Hindlimb muscle (tissue), 1 donor: ENCODE results near the gene RAB37. TPM values are rescaled to one million over a fixed set of nuclear protein-coding genes. Genes with fewer than 3 reads are reported as not detected.

Experiments
- DNase-seq: peaks from one replicate; pipeline ENCODE4 v3.0.0-alpha.2; 2013
- polyA plus RNA-seq: library from polyadenylated mRNA; unstranded; fragments of 120-200 nt; gene quantifications from one replicate; pipeline ENCODE4 v1.2.1, GENCODE V29; 2013; ENCODE audit not compliant: insufficient read length

The RAB37 gene
- polyA plus RNA-seq, 1 donor, result 1.2 TPM

DNA sequence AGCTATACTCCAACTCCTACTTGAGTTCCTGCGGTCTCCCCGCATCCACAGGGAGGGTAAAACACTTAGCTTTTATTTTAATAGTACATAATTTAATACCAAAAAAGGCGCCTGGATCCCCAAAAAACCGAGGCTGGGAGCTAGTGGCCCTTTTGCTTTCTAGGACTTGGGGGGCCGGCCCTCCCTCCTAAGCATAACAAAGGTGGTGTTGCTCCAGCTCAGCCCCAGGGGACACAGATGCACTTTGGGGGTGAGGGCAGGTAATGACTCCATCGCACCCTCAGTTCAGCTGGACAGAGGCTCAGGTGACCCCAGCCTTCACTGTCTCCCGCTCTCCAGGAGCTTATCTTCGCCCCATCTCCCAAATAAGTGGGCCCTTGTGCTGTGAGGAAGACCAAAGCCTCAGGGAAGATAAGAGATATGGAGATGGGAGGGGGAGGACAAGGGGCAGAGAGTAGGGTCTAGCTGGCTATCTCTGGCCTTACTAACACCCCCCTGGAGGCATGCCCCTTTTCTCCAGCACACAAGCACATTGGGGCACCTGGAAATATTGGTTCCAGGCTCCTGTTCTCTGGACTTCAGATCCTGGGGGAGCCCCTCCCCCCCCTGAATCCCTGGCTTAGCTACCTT is 8.6 kb downstream of the RAB37 start:
- no peak for DNase-seq

DNA sequence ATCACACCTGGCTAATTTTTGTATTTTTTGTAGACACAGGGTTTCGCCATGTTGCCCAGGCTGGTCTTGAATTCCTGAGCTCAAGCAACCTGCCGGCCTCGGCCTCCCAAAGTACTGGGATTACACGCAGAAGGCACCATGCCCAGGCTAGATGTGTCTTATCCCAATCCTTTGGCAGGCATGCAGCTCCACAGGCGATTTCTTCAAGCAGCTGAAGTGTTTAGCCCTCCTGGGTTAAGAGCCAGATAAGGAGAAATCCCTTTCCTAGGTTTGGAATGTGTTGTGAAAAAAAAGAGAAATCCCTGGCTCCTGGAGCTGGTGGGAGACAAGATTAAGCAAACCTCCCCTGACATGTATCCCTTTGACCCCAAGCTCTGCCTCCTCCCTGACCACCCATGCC is 9.3 kb downstream of the RAB37 start:
- DNase-seq, result no peak

DNA sequence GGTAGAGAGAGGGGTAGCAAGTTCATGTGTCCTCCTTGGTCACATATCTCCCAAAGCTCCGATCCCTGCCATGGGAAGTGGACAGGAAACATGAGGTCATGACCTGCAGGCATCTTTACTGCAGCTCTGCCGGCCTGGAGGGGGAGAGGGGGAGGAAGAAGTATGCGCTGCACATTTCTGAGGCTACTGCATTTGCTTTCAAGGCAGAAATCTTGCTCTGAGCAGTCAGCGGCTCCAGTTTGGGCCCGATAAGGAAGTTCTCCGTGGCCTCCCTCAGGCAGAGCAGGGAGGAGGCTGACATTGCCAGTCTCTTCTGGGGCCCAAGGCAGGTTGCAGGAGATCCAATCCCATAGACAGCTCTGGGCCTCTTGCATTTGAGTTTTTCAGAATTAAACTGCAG is 9.9 kb downstream of the RAB37 start:
- no peak for DNase-seq

DNA sequence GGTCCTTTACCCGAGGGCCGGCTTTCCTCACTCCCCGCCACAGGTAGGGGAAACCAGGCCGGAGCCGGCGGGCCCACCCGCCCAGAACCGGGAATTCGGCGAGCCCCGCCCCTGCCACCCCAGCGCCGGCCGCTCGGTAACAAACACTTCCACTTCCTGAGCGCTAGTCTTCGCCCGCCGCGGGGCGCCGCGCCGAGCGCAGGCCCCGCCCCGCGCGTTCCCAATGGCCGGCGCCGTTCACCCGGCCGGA is 11.1 kb downstream of the RAB37 start:
- no peak for DNase-seq

DNA sequence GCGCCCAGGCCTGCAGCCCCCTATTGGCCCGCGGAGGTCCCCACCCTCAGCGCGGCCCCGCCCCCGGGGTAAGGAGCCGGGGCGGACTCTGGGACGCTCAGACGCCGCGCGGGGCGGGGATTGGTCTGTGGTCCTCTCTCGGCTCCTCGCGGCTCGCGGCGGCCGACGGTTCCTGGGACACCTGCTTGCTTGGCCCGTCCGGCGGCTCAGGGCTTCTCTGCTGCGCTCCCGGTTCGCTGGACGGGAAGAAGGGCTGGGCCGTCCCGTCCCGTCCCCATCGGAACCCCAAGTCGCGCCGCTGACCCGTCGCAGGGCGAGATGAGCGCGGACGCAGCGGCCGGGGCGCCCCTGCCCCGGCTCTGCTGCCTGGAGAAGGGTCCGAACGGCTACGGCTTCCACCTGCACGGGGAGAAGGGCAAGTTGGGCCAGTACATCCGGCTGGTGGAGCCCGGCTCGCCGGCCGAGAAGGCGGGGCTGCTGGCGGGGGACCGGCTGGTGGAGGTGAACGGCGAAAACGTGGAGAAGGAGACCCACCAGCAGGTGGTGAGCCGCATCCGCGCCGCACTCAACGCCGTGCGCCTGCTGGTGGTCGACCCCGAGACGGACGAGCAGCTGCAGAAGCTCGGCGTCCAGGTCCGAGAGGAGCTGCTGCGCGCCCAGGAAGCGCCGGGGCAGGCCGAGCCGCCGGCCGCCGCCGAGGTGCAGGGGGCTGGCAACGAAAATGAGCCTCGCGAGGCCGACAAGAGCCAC is 11.6 kb downstream of the RAB37 start, which contains the start of gene NHERF1:
NHERF1 (plus strand) TSS at position 100 of the 750 bp plus-strand sequence; CDS start at position 319, 219 bp downstream.
- DNase-seq, result peak; percentile 92

DNA sequence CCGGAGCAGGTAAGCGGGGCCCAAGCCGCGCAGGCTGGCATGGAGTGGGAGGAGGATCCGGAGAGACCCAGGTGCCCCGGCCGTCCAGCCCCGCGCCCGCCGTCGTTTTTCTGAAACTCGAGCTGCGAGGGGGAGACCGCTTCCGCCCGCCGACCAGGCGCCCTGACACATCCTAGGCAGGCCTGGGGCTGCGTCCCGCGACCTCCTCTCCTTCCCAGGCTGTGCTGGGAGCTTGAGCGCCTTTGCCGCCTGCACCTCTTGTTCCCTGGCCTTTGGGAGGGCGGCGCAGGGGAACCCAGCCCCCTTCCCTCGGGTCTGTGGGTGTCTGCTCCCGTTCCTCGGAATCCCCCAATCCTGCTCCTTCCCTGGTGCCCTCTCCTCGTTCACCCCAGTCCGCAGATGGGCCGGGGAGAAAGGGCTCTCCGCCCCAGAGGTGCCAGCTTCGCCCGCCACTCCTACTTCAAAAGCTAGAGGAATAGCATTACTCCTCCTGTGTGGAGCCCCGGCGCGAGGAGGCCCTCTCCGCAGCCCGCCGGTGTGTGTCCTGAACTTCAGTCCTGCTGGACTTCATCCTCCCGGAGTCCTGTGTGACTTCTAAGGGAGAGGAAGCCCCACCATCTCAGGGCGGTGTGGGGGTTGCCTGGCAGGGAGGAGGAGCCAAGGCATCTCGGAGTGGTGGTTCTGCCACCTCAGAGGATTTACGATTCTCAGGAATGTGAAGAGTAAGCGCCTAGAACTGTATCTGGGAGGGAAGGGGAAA is 12.4 kb downstream of the RAB37 start:
- no peak for DNase-seq

DNA sequence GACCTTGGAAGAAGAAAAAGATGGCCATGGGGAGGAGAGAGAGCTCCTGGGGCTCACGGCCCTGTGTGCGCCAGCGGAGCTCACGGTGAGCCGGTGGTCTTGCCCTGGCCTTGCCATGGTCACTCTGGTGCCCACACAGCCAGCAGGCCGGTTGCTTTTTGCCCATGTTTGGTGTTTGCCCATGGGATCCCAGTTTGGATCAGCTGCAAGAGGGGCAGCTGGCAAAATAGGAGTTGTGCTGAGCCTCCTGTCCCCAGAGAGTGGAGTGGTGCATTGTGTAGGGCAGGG is 12.9 kb downstream of the RAB37 start:
- no peak for DNase-seq

DNA sequence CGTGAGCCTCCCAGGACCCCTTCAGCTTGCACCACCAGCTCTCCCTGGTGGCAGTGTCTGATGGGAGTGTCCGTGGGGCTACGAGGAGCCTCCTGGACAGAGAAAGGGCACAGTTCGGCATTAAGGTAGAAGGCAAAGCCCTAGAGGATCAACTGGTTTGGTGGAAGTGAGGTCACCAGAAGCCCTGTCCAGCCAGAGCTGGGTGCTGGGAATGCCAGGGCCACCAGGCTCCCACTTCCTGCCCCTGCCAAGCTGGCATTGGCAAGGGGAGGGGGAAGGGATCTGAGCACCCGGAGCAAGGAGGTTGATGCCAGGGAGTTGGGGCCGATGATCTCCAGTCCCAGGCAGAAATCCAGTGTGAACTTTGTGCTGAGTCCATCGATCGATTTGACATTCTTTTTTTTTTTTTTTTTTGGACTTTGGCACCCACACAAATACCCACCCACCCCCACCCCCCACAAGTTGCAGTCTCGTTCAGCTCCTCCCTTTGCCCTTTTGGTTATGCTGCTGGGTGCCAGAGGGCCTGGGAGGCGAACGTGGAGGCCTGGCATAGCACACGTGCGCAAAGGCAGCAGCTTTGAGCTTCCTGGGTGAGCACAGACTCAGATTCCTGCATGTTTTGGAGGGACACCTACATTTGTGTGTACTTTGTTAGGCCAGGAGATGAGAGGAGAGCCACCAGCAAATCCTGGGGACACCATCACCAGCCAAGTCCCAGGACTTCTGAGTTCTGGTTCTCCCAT is 13.4 kb downstream of the RAB37 start:
- DNase-seq, result no peak

DNA sequence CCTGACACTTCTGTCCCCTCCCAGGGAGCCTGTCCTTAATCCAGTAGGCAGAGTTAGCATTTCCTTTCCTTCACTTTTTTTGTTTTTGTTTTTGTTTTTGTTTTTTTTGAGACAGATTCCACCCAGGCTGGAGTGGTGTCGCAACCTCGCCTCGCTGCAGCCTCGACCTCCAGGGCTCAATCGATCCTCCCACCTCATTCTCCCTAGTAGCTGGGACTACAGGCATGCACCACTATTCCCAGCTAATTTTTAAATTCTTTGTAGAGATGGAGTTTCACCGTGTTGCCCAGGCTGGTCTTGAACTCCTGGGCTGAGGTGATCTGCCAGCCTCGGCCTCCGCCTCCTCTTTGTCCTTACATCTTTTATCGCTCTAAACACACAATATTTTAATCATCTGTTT is 15.4 kb downstream of the RAB37 start:
- DNase-seq, result no peak

DNA sequence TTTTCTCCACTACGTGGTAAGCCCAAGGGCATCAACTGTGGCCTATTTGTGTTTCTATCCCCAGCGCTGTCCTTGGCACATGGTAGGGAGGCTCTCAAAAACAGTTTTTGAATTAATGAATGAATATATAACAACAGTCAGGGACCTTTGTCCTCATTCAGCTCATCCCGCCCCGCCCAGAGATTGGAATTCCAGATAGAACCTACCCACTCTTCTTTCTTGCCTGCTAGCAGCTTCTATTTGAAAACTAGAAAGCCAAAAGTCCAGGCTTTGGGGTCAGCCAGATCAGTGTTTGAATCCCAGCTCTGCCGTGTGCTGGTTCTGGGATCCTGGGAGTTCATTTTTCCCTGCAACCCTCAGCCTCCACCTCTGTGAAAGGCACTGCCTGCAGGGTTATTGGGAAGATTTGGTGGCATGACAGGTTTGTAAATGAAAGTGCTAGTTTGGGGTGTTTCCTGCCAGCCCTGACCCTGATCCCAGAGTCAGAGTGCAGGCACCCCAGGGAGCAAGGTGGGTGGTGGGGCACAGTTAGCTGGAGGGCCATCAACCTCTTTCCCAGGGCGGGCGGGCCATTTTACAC is 15.9 kb downstream of the RAB37 start:
- DNase-seq, result no peak

DNA sequence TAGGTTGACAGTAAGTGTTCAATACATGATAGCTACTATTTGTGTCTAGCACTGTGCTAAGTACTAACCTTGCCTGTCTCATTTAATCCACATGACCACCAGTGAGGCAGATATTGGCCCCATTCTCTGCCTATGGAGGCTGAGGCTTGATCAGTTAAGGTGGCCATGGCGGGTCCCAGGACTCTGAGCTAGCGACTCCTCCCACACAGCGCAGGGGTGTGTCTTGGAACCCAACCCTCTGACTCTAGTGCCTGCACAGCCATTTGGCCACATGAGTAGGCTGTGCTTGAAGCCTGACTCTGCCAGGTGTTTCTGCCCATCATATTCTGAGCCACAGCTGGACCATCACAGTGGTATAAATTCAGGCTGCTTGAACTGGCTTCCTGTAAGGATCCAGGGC is 17.8 kb downstream of the RAB37 start:
- no peak for DNase-seq

DNA sequence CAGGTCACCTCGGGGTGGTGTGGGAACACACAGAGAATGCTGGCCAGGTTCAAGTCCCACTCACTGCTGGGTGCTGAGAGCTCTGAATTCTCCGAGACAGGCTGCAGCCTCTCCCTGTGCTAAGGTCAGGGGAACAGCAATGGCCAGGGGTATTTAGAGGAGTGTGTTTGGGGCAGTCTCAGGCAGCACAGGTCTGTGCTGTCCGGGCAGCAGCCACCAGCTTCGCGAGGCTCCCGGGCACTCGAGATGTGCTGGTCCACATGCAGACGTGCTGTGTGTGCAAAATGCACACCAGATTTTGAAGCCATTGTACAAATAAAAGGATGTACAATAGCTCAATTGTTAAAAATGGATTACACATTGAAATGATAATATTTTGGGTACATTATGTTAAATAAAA is 18.5 kb downstream of the RAB37 start:
- no peak for DNase-seq

DNA sequence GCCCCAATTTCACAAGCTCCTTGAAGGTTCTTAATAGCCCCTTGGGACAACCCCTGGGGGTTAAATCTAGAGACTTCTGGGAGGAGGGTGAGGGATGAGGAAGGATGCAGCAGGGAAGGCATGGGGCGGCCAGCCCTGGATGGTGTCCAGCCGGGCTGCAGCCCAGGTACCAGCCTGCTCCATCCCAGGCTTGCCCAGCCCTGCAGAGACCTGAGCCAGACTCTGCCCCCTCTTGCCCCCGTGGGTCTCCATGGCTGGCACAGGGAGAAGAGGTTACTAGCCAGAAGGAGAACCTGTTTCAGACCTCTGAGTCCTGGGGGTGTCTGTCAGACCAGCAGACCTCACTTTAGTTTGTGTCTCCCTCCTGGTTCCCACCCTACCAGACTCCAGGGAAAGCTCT is 19.8 kb downstream of the RAB37 start:
- no peak for DNase-seq

DNA sequence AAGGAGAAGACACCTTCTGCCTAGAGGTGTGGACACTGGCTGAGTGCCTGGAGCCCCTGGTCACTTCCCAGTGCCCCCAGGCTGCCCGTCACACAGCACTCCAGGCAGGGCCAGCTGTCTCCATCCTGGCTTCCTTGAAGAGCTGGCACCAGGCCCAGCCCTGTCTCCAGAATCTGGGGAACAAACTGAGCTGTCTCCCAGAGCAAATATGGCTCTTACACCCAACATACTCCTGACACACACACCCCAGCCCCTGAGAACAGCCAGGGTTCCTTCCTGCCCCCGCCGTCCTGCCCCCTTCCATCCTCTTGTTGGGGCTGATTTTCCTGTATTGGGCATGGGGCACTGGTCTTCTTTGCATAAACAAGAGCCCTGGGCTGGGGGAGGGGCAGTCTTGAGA is 20.4 kb downstream of the RAB37 start:
- DNase-seq, result no peak

DNA sequence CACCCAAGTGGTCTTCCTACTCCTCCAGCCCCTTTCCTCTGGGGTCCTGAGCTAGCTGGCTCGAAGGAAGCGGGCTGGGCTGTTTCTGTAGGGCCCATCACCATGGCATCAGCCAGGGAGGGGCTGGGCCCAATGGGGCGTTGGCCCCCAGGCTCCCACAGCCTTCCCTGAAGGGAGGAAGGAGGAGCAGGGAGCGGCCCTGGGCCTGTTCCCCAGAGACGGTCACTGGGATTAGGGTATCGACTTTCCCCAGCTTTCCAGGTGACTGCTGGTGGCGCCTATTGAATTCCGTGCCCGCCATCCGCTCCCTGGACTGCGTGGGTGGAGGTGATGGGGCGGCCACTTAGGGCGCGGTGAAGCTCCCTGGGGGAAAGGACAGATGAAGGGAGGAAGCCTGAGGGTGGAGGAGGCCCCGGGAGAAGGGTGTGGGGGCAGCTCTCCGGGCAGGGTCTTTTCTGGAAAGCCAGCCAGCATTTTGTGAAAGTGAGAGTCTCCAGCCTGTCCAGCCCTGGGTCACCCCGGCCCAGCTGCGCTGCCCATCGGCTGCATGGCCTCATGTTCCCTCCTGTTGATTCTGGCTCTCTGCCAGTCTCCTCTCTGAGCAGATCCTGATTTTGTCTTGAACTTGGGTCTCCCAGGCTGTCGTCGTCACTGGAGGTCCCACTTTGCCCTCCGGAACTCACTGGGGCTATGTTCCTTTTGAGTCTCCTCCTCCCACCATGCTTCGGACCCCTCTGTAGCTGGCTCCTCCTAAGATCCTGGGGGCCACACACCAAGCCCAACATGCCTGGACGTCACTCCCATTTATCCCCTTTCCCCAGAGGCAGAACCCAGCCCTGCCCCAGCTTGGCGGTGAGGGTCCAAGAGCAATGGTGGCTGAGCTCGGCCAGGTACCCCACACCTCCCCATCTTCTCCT is 21.1 kb downstream of the RAB37 start:
- no peak for DNase-seq

DNA sequence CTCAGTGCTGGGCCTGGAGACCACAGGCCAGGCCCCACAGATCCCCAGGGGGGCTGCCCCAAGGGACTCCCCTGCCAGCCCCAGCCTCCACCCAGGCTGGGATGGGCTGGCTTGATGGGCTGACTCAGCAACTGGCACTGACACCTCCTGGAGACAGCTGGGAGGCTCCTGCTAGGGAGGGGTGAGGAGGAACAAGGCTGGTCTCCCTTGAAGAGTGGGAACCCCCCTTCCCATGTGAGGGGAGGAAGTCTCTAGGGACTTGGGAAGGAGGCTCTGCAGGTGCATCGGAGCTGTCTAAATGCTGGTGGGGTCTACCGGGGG is 21.8 kb downstream of the RAB37 start:
- no peak for DNase-seq

DNA sequence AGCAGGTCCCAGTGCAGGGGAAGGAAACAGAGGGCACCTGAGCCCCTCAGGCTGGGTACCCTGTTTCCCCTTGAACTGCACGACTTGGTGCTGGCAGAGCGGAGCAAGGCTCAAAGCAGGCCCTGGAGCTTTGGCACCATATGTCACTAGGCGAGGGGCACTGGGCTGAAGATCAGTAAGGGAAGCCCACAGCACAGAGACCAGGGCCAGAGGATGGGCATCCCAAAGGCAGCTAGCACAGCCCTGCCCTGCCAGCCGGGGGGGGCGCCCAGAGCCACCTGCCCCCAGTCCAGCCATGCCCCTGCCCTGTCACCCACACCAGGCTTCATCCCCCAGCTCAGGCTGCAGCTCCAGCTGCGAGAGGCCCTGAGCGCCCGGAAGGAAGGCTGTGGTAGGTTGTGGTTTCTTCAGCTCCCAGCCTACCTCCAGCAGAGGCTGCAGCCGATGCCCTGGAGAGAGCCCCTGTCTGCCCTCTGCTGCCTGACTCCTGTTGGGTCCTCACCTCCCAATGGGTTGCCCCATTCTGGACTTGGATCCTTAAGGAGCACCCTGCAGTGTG is 22.3 kb downstream of the RAB37 start:
- DNase-seq, result no peak

DNA sequence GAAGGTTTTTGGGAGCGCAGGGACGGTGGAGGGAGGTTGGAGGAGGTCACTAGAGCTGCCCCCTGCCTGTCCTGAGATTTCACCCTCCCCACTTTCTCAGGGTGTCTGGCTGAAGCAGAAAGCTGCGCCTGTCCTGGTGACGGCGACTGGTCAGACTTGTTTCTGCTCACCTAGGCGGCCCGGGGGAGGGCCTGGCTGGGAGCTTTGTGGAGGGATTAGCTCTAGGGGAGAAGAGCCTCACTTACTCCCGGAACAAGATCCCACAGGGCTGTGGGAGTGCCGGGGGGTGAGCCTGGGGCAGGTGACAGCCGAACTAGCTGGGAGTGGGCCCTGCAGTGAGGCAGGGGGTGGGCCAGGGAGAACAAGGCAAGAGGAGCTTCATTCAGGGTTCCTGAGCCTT is 22.9 kb downstream of the RAB37 start:
- DNase-seq, result no peak

DNA sequence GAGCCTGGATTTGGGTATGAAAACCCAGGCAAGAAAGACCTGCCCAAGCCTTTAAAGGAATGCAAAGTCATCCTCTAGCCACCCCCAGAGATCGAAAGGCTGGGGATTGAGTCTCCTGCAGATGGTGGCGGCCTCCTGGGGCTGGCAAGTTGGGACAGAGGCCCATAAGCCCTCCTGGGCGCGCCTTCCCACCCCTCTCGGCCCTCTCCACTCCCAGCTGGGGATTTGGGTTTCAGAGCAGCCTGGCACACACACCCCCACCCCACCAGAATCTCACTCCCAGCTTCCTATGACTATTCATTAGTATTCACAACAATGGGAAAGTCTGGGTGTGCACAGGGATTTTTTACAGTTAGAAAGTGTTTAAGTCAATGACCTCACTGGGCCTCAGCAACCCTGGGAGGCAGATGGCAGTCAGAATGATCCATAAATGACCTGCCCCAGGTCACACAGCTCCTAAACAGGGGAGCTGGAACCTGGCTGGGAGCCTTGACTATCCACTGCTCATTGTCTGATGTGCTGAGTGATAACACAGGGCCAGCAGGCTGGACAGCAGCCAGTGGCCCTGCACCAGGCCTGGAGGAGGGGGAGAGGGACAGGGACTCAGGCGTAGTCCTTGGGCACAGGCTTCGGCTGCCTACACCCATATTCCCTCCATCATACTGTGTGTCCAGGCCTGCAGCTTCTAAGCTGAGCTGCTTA is 23.5 kb downstream of the RAB37 start:
- DNase-seq, result no peak

DNA sequence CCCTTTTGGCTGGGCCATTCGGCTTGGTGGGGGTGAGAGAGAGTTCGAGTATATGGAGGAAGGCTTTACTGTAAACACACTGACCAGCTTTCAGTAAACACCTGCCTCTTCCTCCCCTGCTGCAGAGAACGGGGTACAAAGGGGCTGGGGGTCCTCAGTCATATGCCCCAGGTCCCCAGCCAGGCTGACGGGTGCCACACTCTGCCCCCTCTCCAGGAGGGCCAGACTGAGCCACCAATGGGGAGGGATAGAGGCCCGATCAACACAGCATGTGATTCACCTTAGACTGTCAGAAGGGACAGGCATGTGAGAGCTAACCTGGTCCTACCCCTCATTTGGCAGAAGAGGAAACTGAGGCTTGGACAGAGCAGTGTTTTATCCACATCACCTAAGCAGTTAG is 24.4 kb downstream of the RAB37 start:
- DNase-seq, result no peak

DNA sequence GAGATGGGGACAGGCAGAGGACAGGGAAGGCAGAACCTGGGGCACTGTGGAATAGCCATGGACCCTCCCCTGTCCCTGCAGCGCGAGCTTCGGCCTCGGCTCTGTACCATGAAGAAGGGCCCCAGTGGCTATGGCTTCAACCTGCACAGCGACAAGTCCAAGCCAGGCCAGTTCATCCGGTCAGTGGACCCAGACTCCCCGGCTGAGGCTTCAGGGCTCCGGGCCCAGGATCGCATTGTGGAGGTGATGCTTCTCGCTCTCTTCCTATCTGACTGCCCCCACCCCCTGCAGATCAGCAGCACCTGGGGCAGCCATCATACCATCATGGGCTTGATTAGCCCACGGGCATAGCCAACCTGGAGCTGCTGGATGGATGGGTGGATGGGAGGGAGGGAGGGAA is 24.9 kb downstream of the RAB37 start:
- no peak for DNase-seq
